Astrocyte of the spinal cord (primary cell): Measurements from ENCODE around the gene CCDC77.
A peak's percentile ranks its signal among the peaks of the same experiment; 100 is the strongest.

Experiments used
- DNase-seq: peaks from one replicate; pipeline ENCODE4 v3.0.0; 2011; ENCODE audit warnings: low read depth, low spot score
- H3K4me3 ChIP-seq: 2 replicates; pipeline ENCODE4 v1.5.1; 2011; ENCODE audit warnings: low read depth, mild to moderate bottlenecking, low read length, moderate library complexity
- in situ Hi-C: cut with HindIII; loops from 2 replicates; pipeline ENCODE4 v1.10.0; 2017; ENCODE audit warnings: low sequenced_read_pairs
- TF ChIP-seq, protein P1 (sequence below): IDR thresholded peaks from 2 replicates; pipeline ENCODE4 v1.5.1; 2012; ENCODE audit warnings: low read depth, mild to moderate bottlenecking, low read length, inconsistent platforms

CCDC77 gene

DNA sequence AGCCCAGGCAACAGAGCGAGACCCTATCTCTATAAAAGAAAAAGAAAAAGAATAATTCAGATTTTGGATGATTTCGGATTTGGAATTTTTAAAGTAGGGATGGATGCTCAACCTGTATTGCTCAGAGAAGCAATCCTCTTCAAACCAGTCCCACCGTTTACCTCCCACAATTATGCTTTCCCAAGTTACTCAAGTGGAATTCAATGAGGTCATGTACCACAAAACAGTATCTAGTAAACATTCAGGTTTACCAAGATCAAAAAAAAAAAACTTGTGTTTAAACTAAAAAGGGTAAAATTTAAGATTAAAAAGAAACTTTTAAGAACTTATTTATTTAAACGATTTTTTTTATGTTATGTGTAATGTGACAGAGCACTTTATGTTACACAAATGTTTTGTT, 14.8 kb upstream of the CCDC77 start:
- peak overlapping the region; percentile 9 for H3K4me3 ChIP-seq
- TF ChIP-seq, protein P1, sequence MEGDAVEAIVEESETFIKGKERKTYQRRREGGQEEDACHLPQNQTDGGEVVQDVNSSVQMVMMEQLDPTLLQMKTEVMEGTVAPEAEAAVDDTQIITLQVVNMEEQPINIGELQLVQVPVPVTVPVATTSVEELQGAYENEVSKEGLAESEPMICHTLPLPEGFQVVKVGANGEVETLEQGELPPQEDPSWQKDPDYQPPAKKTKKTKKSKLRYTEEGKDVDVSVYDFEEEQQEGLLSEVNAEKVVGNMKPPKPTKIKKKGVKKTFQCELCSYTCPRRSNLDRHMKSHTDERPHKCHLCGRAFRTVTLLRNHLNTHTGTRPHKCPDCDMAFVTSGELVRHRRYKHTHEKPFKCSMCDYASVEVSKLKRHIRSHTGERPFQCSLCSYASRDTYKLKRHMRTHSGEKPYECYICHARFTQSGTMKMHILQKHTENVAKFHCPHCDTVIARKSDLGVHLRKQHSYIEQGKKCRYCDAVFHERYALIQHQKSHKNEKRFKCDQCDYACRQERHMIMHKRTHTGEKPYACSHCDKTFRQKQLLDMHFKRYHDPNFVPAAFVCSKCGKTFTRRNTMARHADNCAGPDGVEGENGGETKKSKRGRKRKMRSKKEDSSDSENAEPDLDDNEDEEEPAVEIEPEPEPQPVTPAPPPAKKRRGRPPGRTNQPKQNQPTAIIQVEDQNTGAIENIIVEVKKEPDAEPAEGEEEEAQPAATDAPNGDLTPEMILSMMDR, result no peak
- in situ Hi-C loops, result no loop called here
- peak; percentile 43 for DNase-seq

DNA sequence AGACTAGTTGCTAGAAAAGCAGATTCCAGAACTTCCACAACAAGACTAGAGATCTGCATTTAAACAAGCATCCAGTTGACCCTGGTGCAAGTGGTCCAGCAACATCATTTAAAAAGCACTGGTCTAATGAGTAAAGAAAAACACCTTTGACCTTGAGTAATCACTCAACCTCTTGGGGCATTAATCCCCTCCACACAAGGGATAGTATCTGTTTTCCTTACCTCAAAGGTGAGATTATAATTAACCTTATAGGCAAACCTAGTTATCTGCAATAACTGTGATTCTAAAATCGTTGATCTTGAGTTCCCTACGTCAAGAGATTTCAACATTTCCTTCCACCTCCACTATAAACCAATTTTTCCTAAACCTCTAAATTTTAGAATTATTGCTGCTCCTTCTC, 13.4 kb upstream of the CCDC77 start:
- peak overlapping the region; percentile 76 for H3K4me3 ChIP-seq
- in situ Hi-C loops, result no loop called here
- TF ChIP-seq, protein P1, result no peak
- no peak for DNase-seq

DNA sequence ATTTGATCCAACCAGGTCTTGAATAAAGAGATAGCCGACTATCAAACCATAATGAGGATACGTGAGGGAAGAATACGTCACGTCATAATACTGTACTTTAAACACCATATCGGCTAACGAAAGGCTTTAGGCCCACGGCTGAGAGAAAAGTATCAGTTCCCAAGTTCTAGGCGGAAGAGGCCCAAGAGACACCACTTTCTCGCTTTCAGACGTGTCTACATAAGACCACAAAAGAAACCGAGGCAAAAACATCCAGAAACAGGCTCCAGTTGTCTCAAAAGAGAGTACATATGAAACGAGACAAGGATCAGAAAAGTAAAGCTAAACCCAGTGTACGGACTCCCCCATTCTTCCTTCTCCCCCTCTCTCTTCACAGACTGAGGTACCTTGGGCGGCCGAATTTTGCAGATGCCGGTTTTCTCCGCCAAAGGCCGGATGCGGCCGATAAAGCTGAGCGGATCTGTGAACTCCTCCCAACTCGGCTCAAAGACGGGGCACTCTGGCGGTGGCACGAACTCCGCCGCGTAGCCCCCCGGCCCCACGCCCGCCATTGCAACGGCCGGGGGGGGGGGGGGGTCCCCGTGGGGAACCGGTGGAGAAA, 12.8 kb upstream of the CCDC77 start:
- DNase-seq, result peak; percentile 25
- TF ChIP-seq, protein P1, result no peak
- in situ Hi-C loops, result no loop called here
- peak overlapping the region; percentile 76 for H3K4me3 ChIP-seq

DNA sequence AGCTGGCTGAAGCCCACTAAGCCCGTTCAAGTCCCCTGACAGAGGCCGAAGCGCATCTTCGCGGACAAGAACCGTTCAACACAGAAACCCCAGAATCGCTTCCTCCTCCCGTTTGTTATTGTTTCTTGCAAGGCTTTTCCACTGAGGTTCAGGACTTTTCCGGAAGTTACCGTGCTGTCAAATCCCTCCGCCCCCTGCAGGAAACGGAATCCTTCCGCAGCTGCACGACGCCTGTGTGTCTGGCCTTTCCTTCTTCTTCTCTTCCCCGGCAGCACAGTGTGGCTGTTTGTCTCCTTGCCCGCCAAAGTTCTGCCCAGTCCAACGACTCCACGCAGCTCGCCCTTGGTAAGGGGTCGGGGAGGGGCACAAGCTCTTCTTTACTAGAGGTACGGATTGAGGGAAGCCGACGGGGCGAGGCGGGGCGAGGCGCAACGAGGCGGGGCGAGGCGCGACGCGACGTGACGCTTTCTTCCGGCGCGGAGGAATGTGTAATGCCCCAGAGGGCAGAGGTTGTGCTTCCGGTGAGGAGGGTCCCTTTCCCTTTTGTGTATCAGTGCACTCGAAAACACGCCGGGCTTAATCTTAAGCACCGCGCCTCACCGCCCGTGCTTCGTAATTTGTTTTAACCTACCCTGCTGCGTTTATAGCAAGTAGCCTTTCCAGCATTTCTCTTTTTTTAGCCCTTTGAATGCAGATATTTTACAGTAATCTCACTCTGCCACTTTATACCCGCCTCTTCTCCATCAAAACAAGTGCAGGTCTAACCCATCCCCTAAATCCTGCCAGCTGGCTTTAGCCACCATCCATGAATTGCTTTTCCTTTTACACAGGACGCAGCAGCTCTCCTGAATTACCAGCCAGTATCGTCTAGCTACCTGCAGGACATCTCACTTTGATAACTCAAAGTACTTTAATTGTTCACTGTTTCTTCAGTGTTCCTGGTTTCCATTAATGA, 12.0 kb upstream of the CCDC77 start, which contains the start of gene KDM5A:
KDM5A (minus strand) TSS at position 179 of the 955 bp plus-strand sequence. CDS start 229 bp downstream, outside the sequence.
- DNase-seq, result peak; percentile 96
- peak within 1 kb of the TSS; percentile 76 for H3K4me3 ChIP-seq
- in situ Hi-C loops, result no loop called here
- TF ChIP-seq, protein P1, result no peak

DNA sequence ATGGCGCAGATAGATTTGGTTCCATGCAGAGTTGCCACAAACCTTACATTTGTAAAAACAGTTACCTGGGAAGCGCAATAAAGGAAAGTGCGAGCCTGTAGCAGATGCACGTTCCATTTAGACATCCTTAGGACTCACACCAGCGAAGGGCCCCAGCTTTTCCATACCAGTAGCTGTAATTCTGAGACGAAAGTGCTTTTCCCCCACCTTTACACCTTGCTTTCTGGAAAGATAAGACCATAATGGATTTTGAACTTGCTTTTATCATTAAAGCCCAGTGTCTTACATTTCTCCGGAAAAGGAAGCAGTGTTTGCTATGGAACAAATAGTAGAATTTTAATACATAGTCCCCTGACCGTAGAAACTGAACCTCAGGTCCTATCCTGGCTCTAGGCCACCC, 616 bp upstream of the CCDC77 start:
- DNase-seq, result no peak
- TF ChIP-seq, protein P1, result no peak
- in situ Hi-C loops, result no loop called here
- H3K4me3 ChIP-seq, result peak overlapping the region; percentile 92

DNA sequence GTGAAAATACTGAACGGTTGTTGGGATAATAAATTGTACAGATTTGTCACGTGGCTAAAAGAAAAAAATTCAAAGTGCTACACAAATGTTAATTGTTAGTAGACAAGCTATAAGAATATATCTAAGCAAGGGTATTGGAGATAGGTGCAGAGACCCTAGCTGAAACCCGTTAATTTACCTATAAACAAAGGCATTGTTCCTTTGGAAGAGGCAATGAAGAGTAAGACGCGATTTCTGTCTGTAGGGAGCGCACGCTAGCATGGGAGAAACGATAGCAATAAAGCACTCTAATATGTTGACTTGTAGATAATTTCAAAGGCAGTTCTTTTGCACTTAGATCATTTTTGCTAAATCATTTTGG, 565 bp downstream of the CCDC77 start:
- peak; percentile 51 for DNase-seq
- peak overlapping the region; percentile 92 for H3K4me3 ChIP-seq
- TF ChIP-seq, protein P1, result peak; percentile 42
- in situ Hi-C loops, result no loop called here
